Effector memory CD4-positive, alpha-beta T cell (primary cell): ENCODE data around the gene HS3ST4.

Source experiments
- DNase-seq, 3 donors: peaks; one replicate each; pipeline ENCODE4 v3.0.0-alpha.2; 2020
- H3K27ac ChIP-seq: 2 replicates; pipeline ENCODE4 v1.7.0; 2013; ENCODE audit warnings: mild to moderate bottlenecking, low read length, moderate library complexity; ENCODE audit not compliant: insufficient read depth, poor library complexity, severe bottlenecking
- H3K27me3 ChIP-seq: replicated peaks from 2 replicates; pipeline ENCODE4 v1.7.0; 2013; ENCODE audit warnings: mild to moderate bottlenecking, low read length; ENCODE audit not compliant: insufficient read depth, control insufficient read depth, poor library complexity, severe bottlenecking
- H3K36me3 ChIP-seq: 2 replicates; pipeline ENCODE4 v1.7.0; 2013; ENCODE audit warnings: mild to moderate bottlenecking, low read length, moderate library complexity; ENCODE audit not compliant: control insufficient read depth, insufficient read depth
- H3K4me1 ChIP-seq: 2 replicates; pipeline ENCODE4 v1.7.0; 2013; ENCODE audit warnings: low read length, mild to moderate bottlenecking; ENCODE audit not compliant: control insufficient read depth, insufficient read depth, poor library complexity, severe bottlenecking
- H3K4me3 ChIP-seq: 2 replicates; pipeline ENCODE4 v1.7.0; 2013; ENCODE audit warnings: low read length, low read depth, mild to moderate bottlenecking; ENCODE audit not compliant: insufficient read depth, poor library complexity, severe bottlenecking
- H3K9me3 ChIP-seq: 2 replicates; pipeline ENCODE4 v1.7.0; 2013; ENCODE audit warnings: mild to moderate bottlenecking, low read length, moderate library complexity; ENCODE audit not compliant: control insufficient read depth
- total RNA-seq, 3 donors: gene quantifications; one replicate each; lab custom pipeline; 2026; lab: John Stamatoyannopoulos, UW

Gene HS3ST4
- 0 reads per million in 3 donors for total RNA-seq

GRCh38 chr16:25691519-25692091 is at the start of gene HS3ST4:
Gene HS3ST4, plus strand, starts transcription at chr16:25691959.
- no peak within 1 kb of the TSS for H3K4me3 ChIP-seq
- H3K27me3 ChIP-seq, result peaks cover 5% of the 10 kb centered on the region
- H3K4me1 ChIP-seq, result no peaks in the 10 kb centered on the region
- no peaks in the 10 kb centered on the region for H3K36me3 ChIP-seq
- no peak for DNase-seq
- H3K9me3 ChIP-seq, result no peaks in the 10 kb centered on the region
- no peak within 1 kb of the TSS for H3K27ac ChIP-seq

GRCh38 chr16:25643633-25644032 is 48.1 kb upstream of the HS3ST4 start:
- Histone ChIP-seq H3K36me3 (no peaks in the 10 kb centered on the region), H3K9me3 (no peaks in the 10 kb centered on the region), H3K27ac (no peak overlapping the region), H3K27me3 (no peaks in the 10 kb centered on the region), H3K4me1 (no peaks in the 10 kb centered on the region), H3K4me3 (no peak overlapping the region)
- no peak for DNase-seq

- Histone ChIP-seq H3K4me1 (no peaks in the 10 kb centered on the region), H3K4me3 (no peak overlapping the region), H3K36me3 (no peaks in the 10 kb centered on the region), H3K9me3 (no peaks in the 10 kb centered on the region), H3K27me3 (no peaks in the 10 kb centered on the region), H3K27ac (no peak overlapping the region)
- no peak for DNase-seq
These were observed 35.1 kb upstream of the HS3ST4 start for GRCh38 chr16:25656639-25657038.

GRCh38 chr16:25676820-25677219 is 14.9 kb upstream of the HS3ST4 start:
- Histone ChIP-seq H3K27ac (no peak overlapping the region), H3K4me3 (no peak overlapping the region), H3K9me3 (no peaks in the 10 kb centered on the region), H3K27me3 (no peaks in the 10 kb centered on the region), H3K36me3 (no peaks in the 10 kb centered on the region), H3K4me1 (no peaks in the 10 kb centered on the region)
- no peak for DNase-seq

GRCh38 chr16:25679511-25679910 is 12.2 kb upstream of the HS3ST4 start:
- Histone ChIP-seq H3K36me3 (no peaks in the 10 kb centered on the region), H3K4me1 (no peaks in the 10 kb centered on the region), H3K27ac (no peak overlapping the region), H3K4me3 (no peak overlapping the region), H3K9me3 (no peaks in the 10 kb centered on the region), H3K27me3 (no peaks in the 10 kb centered on the region)
- no peak for DNase-seq

- Histone ChIP-seq H3K9me3 (no peaks in the 10 kb centered on the region), H3K27me3 (peaks cover 5% of the 10 kb centered on the region), H3K4me3 (no peak overlapping the region), H3K36me3 (no peaks in the 10 kb centered on the region), H3K4me1 (no peaks in the 10 kb centered on the region), H3K27ac (no peak overlapping the region)
- DNase-seq, result no peak
These were observed 2.5 kb upstream of the HS3ST4 start for GRCh38 chr16:25689137-25689836.

GRCh38 chr16:25690552-25691143 is 1.1 kb upstream of the HS3ST4 start:
- no peak for DNase-seq
- peaks cover 5% of the 10 kb centered on the region for H3K27me3 ChIP-seq
- H3K36me3 ChIP-seq, result no peaks in the 10 kb centered on the region

GRCh38 chr16:25692351-25692741 is 587 bp downstream of the HS3ST4 start:
- Histone ChIP-seq H3K9me3 (no peaks in the 10 kb centered on the region), H3K4me3 (no peak overlapping the region), H3K36me3 (no peaks in the 10 kb centered on the region), H3K27ac (no peak overlapping the region), H3K4me1 (no peaks in the 10 kb centered on the region), H3K27me3 (peaks cover 5% of the 10 kb centered on the region)
- DNase-seq, result no peak

More at GRCh38 chr16:25690552-25691143, 1.1 kb upstream of the HS3ST4 start:
- Histone ChIP-seq H3K27ac (no peak overlapping the region), H3K4me3 (no peak overlapping the region), H3K4me1 (no peaks in the 10 kb centered on the region), H3K9me3 (no peaks in the 10 kb centered on the region)

- DNase-seq, result no peak
- Histone ChIP-seq H3K4me1 (no peaks in the 10 kb centered on the region), H3K36me3 (no peaks in the 10 kb centered on the region), H3K27ac (no peak overlapping the region), H3K9me3 (no peaks in the 10 kb centered on the region), H3K27me3 (peaks cover 5% of the 10 kb centered on the region), H3K4me3 (no peak overlapping the region)
These were observed 1.2 kb downstream of the HS3ST4 start for GRCh38 chr16:25692742-25693508.

GRCh38 chr16:25693631-25694030 is 1.9 kb downstream of the HS3ST4 start:
- Histone ChIP-seq H3K9me3 (no peaks in the 10 kb centered on the region), H3K36me3 (no peaks in the 10 kb centered on the region), H3K4me3 (no peak overlapping the region), H3K27me3 (peaks cover 5% of the 10 kb centered on the region), H3K4me1 (no peaks in the 10 kb centered on the region), H3K27ac (no peak overlapping the region)
- DNase-seq, result no peak
